HG03439 (cell line): ENCODE data around the gene SNURF.
"Not testable (repeated sequence)": the region's sequence is repeated elsewhere in the genome, so short reads cannot be mapped to it uniquely, and the experiment has no call there.

Experiments
- ATAC-seq: cut with Tn5 transposase; IDR thresholded peaks from one replicate; pipeline ENCODE4 v1.9.1; 2021; ENCODE audit warnings: mild to moderate bottlenecking, moderate library complexity; ENCODE audit not compliant: unreplicated experiment

SNURF gene, protein sequence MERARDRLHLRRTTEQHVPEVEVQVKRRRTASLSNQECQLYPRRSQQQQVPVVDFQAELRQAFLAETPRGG

DNA sequence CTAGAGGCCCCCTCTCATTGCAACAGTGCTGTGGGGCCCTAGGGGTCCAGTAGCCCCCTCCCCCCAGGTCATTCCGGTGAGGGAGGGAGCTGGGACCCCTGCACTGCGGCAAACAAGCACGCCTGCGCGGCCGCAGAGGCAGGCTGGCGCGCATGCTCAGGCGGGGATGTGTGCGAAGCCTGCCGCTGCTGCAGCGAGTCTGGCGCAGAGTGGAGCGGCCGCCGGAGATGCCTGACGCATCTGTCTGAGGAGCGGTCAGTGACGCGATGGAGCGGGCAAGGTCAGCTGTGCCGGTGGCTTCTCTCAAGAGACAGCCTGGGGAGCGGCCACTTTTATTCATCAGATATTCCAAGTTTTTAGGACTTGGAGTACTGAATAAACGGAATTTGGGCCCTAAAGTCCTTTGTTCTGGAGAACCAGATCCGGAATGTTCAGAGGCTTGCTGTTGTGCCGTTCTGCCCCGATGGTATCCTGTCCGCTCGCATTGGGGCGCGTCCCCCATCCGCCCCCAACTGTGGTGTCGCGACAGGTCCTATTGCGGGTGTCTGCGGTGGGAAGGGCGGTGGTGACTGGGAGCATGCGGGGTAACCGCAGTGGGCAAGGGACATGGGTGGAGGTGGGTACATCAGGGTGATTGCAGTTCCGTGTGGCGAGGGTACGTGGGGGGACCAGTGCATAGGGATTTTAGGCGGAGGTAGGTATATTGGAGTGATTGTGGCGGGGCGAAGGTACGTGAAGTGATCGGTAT lies at the start of gene SNURF, which contains the start of gene SNRPN:
Gene SNURF (plus strand): TSS at position 205 of the 748 bp plus-strand sequence. CDS start 62 bp downstream, at position 267.
Gene SNRPN (plus strand): TSS at position 205 of the 748 bp plus-strand sequence. CDS start 19,467 bp downstream, outside the sequence.
- ATAC-seq: peak; percentile 52

DNA sequence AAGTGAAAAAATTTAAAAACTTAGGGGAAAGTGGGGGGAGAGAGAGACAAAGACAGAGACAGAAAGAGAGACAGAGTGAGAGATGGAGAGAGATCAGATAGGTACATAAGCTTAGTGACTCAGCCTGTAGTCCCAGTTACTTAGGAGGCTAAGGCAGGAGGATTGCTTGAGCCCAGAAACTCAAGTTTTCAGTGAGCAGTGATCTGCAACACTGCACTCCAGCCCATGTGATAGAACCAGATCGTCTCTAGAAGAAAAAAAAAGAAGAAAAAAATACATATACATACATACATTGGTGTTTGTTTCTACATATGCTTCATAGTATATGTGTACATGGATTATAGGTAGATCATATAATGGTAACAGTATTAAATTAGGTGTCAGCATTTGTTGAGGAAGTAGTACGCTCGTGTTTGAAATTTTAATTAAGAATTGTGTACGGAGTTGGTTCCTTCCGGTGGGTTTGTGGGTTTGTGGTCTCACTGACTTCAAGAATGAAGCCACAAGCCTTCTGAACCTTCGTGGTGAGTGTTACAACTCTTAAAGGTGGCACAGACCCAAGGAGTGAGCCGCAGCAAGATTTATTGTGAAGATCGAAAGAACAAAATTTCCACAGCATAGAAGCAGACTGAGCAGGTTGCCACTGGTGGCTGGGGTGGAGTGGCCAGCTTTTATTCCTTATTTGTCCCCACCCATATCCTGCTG lies 38.3 kb upstream of the SNURF start:
- ATAC-seq: no peak

DNA sequence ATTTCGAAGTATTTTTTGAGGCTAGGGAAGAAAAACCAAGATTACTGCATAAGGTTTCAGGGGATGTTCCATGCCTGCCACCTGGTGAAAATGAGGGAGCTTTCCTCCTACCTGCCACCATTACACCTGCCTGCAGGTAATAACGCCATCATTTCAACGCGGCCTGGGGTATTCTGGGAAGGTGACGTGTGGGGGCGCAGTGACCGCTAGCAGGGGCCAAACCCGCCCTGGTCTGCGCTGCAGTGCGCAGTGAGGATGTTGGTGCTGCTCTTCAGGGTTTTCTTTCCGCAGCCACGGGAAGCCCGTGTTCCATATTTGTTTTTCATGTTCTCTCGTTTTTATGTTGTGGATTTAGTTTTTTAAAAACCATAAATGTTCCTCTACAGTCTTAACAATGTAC lies 37.4 kb upstream of the SNURF start:
- no peak for ATAC-seq

DNA sequence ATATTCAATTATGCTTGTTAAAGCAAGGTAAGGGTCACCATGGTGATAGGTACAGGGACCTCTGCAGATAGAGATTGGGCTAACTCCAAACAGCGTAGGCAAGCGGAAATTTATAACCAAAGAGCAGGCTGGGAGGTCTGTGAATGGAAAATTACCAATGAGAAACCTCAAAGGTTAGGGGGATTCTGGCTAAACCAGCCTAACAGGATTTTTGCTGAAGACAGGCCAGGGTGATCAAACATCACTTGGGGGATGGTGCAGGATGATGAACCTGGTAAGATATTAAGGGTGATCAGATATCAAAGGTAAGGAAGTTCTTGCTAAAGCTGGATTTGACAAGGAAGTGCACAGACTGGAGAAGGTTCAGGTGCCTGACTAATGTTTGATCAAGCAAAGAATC lies 35.3 kb upstream of the SNURF start:
- ATAC-seq: no peak

DNA sequence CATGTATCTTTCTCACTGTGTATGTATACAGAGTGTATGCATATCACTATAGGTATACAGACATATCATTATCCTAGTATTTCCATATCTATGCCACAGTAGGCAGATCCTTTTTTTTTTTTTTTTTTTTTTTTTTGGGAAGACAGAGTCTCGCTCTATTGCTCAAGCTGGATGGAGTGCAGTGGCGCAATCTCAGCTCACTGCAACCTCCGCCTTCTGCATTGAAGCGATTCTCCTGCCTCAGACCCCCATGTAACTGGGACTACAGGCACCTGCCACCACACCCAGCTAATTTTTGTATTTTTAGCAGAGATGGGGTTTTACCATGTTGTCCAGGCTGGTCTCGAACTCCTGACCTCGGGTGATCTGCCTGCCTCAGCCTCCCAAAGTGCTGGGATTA lies 32.0 kb upstream of the SNURF start:
- ATAC-seq: not testable (repeated sequence)

DNA sequence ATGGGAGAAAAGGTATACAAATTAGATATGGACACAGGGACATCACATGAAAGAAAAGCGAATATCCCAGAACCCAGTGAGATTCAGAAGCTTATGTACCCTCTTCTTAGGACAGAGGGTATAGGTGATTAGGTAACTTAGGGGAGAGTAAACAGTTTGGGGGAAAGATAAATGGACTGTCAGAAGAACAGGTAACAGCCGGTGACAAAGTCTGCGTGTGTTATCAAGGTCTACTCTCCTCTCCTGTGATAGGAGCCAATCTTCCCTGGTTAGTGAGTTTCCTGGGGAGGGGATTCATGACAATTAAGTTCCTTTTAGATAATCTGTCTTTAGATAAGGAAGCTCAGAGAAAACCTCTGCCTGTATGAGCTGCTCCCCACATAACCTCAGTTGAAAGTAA lies 30.6 kb upstream of the SNURF start:
- ATAC-seq: no peak

DNA sequence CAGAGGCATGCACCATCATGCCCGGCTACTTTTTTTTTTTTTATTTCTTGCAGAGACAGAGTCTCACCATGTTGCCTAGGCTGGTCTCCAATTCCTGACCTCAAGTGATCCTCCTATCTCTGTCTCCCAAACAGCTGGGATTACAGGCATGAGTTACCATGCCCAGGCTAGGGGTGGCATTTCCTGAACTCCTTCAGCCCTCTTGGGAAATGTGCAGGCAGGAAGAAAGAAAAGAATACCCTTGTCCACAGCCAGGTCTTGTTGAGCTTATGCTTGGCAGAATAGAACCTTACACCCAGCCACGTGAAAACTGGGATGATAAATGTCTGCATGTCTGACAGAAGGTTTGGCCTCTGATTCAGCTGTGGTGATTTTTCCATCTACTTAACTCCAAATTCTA lies 30.2 kb upstream of the SNURF start:
- ATAC-seq: no peak

DNA sequence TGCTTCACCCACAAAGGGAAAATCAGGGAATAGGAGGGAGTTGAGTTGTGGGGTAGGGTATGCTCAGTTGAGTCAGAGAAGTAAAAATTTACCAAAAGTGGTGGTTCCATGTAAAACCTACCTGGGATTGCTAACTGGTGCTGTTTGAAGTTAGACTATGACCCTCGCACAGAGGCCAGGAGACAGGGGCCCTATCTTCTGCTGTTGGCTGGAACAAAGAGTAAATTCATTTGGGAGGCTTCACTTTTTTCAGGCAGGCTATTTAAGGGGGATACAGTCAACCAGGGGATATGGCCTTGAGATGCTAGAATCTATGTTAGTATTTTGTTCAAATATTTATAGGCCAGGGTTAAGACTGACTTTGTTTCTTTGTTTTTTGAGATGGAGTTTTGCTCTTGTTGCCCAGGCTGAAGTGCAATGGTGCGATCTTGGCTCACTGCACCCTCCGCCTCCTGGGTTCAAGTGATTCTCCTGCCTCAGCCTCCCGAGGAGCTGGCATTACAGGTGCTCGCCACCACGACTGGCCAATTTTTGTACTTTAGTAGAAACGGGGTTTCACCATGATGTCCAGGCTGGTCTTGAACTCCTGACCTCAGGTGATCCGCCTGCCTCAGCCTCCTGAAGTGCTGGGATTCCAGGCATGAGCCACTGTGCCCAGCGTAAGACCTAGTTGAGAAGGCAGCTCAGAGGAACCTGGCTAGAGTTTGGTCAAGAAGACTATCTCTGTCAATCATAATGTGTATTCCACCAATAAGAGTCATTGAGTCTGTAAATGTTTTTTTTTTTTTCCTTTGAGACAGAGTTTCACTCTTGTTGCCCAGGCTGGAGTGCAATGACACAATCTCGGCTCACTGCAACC lies 22.7 kb upstream of the SNURF start:
- ATAC-seq: not testable (repeated sequence)

DNA sequence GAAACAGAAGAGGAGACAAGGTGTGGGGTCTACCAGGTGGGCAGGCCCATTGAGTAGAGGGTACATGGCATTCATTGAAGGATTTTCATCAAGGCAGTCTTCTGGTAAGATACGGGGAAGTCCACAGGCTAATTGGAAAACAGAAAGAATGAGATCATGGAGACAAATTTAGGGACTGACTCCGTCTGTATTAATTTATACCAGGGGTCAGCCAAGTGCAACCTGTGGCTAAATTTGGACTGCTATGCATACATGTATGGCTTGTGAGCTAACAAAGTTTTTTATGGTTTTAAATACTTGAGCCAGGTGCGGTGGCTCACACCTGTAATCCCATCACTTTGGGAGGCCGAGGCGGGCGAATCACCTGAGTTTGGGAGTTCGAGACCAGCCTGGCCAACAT lies 21.1 kb upstream of the SNURF start:
- ATAC-seq: no peak

DNA sequence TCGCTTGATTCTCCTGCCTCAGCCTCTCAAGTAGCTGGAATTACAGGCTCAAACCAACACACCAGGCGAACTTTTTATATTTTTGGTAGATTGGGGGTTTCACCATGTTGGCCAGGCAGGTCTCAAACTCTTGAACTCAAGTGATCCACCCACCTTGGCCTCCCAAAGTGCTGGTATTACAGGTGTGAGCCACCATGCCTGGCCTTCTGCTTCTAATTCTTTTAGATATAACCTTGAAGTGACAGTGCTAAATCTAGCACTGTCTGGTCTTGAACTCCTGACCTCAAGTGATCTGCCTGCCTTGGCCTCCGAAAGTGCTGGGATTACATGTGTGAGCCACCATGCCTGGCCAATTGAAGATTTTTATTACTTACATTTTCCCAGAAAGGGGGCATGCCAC lies 16.6 kb upstream of the SNURF start:
- ATAC-seq: not testable (repeated sequence)

DNA sequence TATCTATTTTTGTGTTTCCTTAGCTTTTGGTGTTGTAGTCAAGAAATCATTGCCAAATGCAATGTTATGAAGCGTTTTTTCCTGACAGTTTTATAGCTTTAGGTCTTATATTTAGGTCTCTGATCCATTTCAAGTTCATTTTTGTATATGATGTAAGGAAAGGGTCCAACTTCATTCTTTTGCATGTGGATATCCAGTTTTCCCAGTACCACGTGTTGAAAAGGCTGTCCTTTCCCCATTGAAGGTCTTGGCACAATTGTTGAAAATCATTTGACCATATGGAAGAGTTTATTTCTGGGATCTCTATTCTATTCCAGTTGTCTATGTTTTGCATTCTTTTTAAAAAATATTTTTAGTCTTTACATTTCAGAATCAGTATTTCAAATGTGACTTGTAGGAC lies 14.6 kb upstream of the SNURF start:
- no peak for ATAC-seq

DNA sequence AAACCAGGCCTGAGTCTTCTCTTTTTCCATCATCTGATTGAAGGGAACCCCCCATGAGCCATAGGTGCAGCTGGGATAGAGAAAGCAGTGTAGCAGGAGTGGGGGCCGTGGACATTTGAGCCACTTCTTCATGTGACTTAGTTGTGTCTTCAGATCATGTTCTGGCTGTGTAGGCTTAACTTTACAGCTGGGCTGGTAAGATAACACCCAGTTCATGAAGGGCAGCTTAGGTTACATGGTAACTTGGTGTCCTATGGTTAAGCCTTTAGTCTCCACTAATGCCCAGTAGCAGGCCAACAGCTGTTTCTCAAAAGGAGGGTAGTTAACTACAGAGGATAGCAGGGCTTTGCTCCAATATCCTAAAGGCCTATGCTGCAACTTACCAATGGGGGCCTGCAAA lies 11.4 kb upstream of the SNURF start:
- ATAC-seq: no peak

DNA sequence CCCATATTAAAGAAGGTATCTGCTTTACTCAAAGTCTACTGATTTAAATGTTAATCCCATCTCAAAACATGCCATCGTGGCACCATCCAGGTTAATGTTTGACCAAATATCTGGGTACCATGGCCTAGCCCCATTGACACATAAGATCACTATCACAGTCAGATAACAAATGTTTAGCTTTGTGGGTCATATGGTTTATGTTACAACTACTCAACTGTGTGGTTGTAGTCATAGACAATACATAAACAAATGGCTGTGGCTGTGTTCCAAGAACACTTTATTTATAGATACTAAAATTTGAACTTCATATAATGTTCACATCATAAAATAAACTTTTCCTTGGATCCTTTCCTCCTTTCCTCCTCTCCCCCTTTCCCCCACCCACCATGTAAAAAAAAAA lies 9.8 kb upstream of the SNURF start:
- ATAC-seq: no peak

DNA sequence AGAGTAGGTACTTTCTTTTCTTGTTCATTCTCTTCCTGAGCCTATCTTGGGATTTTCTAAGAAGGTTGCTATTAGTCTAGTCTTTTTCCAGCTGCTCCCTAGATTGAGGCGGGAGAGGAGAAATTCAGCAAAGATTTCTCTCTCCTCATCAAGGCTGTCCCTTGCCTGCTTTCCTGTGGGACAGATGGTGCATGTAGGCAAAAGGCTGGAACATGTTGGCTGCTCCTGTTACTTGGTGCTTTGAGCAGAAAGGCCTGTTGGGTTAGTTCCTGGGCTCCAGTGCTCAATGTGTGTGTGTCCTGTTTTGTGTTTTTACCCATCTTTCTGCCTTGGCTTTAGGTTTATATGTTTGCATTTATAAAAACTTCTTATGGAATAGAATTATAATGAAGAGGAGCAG lies 9.1 kb upstream of the SNURF start:
- no peak for ATAC-seq

DNA sequence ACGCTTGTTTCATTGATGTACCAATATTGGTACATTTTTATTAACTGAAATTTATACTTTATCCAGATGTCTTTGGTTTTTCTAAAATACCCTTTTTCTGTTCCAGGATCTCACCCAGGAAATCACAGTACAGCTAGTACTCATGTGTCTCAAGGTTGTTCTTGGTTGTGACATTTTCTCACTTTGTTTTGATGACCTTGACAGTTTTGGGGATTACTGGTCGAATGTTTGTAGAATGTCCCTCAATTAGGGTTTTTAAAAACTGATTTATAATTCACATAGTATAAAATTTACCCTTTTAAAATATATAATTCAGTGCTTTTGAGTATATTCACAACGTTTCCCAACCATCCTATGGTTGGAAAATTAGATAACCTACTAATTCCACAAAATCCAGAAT lies 6.3 kb upstream of the SNURF start:
- ATAC-seq: no peak

DNA sequence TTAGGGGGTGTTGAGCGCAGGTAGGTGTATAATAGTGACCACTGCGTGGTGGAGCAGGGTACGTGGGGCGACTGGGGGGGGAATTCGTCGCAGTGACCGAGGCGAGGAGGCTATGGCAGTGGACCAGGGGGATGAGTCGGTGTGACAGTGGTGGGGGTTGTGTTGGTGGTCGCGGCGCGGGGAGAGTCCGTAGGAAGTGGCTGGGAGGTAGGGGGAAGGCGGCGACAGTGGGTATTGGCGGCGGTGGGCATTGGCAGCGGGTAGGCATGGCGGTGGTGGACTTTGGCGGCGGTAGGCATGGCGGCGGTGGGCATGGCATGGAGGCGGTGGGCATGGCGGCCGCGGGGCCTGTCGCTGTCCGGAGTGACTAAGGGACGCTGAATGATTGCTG lies 739 bp downstream of the SNURF start:
- no peak for ATAC-seq

DNA sequence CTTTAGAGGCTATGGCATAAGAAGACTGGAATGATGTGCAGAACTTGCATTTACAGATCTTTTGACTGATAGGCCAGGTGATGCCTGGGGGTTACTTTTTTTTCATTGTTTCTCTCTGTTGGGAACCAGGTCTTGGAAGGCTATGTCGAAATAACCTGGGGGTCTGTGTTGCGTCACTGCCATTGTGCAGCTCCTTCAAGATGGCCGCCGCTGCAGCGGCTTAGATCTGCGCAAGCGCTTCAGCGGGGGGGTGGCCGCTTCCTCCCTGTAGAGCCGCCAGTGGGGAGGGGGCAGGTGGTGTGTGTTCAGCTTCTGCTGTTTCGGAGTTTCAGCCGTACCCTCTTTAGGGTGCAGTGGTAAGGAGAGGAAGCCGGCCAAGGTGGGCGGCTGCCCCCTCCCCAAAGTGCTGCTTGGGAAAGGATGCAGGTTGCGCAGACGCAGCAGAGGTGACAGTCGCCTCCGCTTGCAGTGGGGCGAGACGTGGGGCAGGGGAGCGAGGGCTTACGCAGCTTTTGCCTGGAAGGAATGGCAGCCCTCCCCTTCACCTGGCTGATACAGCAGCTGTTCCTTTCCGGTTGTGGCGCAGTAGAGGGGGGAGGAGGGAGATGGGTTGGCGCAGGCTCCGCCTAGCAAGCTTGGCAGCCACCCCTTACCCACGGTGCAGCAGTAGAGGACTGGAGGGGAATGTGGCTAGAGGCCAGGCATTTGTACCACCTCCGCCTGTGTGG lies 1.5 kb downstream of the SNURF start:
- ATAC-seq: peak; percentile 66

DNA sequence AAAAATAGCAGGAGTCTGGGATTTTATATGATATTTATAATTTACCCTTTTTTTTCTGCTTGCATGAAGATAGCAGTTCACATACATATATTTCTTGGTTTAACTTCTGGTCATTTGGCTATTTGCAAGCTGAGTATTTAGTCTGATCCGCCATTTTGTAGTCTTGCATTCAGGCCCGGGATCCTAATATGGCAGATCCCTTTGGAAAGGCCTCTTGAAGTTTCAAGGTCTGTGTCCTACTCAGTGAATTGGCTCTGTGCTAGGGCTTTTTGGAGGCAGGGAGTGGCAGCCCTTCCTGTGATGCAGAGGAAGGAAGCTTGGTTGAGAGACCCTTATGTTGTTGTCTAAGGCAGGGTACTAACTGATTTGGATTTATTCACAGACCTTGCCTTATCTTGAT lies 2.9 kb downstream of the SNURF start:
- no peak for ATAC-seq

DNA sequence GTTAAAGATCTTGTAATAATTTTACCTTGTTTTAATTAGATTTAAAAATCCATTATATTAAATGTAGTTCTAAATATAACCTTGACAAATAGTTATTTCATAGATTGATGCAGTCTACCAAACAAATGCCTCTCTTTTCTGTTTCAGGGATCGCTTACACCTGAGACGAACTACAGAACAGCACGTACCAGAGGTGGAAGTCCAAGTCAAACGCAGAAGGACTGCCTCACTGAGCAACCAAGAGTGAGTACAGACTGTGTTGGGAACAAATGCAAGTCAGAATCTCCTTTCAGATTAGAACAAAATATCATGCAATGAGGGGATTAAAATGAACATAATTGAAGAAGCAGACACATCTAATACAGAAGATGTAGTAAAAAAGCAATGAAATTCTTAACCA lies 7.2 kb downstream of the SNURF start:
- ATAC-seq: no peak

DNA sequence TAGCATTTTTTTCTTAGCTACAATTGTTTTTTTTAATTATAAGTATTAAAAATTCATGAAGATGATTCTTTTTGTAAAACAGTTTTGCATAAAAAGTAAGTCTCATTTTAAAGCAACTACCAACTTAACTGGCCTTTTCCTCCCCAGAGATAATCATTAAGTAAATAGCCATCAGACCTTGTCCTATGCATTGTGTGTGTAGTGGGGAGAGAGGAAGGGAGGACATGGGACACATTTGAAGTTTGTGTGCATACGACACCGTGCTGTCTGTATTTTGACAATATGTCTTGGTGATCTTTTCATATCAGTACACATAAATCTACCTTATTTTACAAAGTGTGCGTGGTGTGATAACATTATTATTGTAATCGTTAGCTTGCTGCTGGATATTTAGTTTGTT lies 8.1 kb downstream of the SNURF start:
- ATAC-seq: no peak
